HG03571 (cell line): Measurements from ENCODE around the gene ARHGAP36.

Source experiments
- ATAC-seq: cut with Tn5 transposase; IDR thresholded peaks from one replicate; pipeline ENCODE4 v1.9.1; 2021; ENCODE audit not compliant: unreplicated experiment

ARHGAP36 gene

GRCh38 chrX:131058136-131058868 lies at the start of gene ARHGAP36:
Gene ARHGAP36 (plus strand): TSS chrX:131058346. CDS start chrX:131081666, 23,320 bp downstream.
- no peak for ATAC-seq

DNA sequence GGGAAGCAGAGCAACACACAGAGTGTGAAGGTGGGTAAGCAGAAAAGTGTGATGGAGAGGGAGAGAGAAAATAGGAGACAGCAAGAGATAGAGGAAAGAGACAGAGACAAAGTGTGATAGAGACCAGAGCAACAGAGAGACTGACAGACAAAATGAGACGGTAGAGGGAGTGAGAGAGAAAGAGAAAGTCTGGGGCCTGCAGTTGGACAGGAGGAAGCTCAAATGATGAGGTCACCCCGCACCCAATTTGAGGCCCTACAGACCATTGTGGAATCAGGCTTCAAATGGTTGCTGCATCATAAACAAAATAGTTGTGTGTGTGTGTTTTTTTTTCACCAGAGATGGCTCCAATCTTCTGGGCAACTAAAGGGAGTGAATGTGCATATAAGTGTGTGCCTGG lies 48.0 kb upstream of the ARHGAP36 start:
- ATAC-seq, result no peak

DNA sequence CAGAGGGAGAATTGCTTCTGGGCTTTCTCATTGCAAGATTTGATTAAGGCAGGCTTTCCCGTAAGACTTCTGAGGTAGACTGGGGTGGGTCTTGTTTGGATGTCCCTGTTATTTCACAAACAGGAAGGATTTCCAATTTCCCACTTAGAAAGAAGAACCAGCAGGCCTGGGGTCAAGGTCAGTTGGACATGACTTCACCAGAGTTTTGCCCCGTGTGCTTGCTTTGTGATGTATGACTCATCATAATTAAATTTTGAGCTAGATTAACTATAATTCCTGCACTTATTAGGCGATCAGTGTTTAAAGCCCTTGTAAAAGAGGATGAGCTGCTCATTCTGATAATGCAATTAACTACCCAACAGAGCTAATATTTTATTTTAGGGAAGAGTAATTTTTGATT lies 32.8 kb upstream of the ARHGAP36 start:
- ATAC-seq, result no peak

DNA sequence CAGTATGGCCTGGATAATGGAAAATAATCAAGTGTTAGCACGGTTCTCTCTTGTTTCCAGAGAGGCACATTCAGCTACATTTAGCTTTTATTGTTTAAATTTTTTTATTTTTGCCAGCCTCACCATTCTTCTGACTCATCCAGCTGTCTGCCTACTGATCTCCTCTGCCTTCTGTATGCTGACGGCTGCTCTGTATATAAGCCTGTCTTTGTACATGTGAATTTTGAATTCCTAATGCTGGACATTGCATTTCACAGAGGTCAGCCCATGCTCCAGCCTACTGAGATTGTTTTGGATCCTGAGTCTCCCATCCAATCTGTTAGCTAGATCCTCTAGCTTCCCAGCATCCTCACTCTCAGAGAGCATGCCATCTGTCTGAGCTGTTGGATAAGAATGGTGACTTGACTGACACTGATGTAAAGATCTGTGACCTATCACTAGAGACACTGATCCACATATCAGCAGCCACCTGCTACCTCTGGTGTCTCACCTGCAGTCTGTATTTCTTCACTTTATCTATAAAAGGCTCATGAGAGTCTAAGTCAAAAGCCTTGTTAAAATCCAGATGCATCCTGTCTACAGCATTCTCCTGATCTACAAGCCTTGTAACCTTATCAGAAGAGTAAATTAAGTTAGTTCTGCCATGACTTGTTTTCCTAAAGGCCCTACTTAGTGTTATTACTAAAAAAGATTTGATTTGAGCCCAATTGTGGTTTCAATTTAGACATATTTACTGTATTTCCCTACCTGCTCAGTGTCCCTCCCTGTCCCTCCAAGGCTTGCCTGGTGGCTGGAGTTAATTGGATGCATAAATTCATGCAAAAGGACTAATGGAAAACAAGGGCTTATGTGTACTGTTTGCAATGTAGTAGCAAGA lies 25.6 kb upstream of the ARHGAP36 start:
- no peak for ATAC-seq

- no peak for ATAC-seq
Measured at GRCh38 chrX:131034063-131034462, 24.1 kb upstream of the ARHGAP36 start.

- ATAC-seq, result no peak
Measured at GRCh38 chrX:131040781-131041180, 17.4 kb upstream of the ARHGAP36 start.

DNA sequence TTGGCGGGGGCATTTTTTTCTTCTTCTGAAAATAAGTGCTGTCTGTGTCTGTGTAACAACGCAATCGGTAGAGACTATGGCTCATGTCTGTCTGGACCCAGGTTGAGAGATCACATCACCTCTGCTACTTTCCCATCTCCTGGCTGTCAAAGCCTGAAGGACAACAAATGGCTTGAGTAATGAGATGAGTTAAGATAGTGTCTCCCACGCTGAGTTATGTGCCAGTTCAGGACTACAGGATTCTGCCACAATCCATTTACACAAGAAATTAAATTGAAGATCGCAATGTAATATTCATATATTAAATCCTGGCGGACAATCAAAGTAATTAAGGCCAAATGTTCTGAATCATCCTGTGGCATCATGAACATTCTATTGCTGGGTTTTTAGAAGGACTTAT lies 16.5 kb upstream of the ARHGAP36 start:
- ATAC-seq, result no peak

DNA sequence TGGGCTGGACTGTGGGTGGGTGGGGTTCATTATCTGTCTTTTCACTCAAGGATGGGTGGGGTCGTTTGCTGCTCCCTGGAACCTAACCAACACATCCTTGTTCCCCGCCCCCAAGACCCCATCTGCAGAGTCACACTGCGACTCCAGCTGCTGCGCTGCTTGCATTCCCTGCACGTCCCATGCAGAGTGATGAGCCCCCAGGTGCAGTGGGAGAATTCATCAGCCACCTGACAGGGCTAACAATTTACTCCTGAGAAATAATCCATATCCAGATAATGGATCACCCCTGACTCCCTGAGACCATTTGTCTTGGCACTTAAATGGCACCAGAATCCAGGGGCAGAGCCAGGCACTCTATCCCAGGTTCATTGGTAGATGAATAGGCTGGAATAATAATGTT lies 12.4 kb upstream of the ARHGAP36 start:
- no peak for ATAC-seq

- no peak for ATAC-seq
Measured at GRCh38 chrX:131046596-131046995, 11.6 kb upstream of the ARHGAP36 start.

GRCh38 chrX:131047180-131047579 lies 11.0 kb upstream of the ARHGAP36 start:
- no peak for ATAC-seq

DNA sequence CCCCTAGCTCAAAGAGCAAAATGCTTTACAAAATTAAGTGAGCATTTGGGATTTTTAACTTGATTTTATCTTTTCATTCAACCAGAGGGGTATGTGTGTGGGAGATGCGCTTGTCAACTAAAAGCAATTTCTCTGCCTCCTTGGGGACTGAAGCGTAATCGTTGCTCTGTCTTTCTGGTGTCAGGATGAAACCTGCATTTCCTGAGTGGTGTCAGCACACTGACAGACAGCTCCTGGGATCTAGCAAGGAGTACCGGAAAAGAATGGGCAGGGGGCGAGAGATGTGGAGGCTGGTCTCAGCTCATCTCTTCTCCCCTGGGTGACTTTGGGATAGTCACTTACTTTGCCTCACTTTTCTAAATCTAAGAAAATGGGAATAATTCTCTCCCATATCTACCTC lies 5.1 kb upstream of the ARHGAP36 start:
- ATAC-seq, result no peak

- ATAC-seq, result no peak
Measured at GRCh38 chrX:131054906-131055305, 3.2 kb upstream of the ARHGAP36 start.

- ATAC-seq, result no peak
Measured at GRCh38 chrX:131057706-131058105, 440 bp upstream of the ARHGAP36 start.

DNA sequence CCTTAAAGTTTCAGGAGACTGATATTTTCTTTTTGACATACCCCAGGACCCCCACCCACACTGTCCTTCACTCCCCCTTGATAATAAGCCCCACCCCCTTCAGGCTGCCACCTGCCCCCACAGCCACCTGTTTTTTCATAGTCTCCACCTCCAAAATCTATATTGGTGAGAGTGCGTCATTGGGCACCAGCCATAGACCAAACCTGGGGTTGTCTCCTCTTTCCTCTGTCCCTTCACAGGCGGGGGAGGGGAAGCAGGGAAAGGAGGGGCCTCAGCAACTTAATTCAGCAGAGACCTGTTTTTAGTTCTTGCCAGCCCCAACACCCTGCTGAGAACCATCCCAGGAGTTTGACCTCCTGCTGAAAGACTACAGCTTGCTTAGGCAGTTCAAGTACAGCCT lies 1.1 kb downstream of the ARHGAP36 start:
- ATAC-seq, result no peak

DNA sequence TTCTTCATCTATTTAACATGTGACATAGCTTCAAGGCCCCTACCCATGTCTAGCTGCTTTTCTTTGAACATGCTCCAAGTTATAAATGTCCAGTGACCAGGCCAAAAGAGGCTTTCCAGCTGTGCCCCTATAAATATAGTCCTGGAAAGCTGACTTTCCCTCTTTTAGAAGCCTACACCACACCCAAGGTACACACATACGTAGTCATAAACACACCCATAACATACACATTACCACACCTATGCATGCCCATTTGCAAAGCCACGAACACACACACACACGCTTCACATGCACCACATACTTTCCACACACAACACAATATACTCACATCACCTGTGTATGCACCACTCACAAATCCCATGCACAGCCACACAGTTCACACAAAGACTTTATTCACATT lies 2.0 kb downstream of the ARHGAP36 start:
- ATAC-seq, result no peak

GRCh38 chrX:131061306-131061705 lies 3.2 kb downstream of the ARHGAP36 start:
- no peak for ATAC-seq

GRCh38 chrX:131063613-131064012 lies 5.5 kb downstream of the ARHGAP36 start:
- no peak for ATAC-seq

DNA sequence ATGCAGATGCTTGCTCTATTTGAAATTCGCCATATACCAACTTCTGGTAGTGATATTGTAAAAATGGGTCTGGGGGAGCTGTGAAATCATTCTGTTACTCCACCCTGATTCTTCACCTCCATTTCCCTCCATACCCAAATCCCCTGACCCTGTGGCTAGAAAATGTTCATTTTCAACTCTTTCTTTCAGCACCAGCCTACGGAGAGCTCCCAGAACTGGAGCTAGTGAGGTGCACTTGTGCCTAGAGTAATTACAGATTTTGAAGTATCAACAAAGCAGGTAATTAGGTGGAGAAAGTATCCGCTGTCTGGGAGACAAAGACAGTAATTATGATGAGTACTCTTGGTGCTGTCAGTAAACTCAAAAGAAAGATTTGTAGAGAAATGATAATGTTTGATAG lies 8.1 kb downstream of the ARHGAP36 start:
- no peak for ATAC-seq

- no peak for ATAC-seq
Measured at GRCh38 chrX:131067216-131067615, 9.1 kb downstream of the ARHGAP36 start.

GRCh38 chrX:131067846-131068745 lies 9.9 kb downstream of the ARHGAP36 start:
- ATAC-seq, result no peak
